Testis (tissue), 2 donors: Measurements from ENCODE around the gene TRIM41.

Source experiments
- CTCF ChIP-seq, 3 experiments: fragments of 450-650 bp in 2 of 3; fragments of 200-600 bp in 1 of 3; sonication (generic) in 1 of 3; IDR thresholded peaks; one replicate each; pipeline ENCODE4 v1.5.1; 2016 to 2019; ENCODE audit warnings: antibody characterized with exemption in 3 of 3, mild to moderate bottlenecking in 2 of 3, moderate library complexity in 1 of 3
- POLR2A ChIP-seq: fragments of 450-650 bp; IDR thresholded peaks from one replicate; pipeline ENCODE4 v1.6.1; 2017; ENCODE audit warnings: antibody characterized with exemption, mild to moderate bottlenecking, moderate library complexity

GRCh38 chr5:181265092-181265671 lies 42.1 kb downstream of the TRIM41 start:
- TF ChIP-seq CTCF (IDR thresholded peaks at IDR 0.05) (no peak), POLR2A (no peak)
